Central memory CD8-positive, alpha-beta T cell (primary cell): ENCODE measurements around the gene CLIP1.
"Not testable (repeated sequence)": the region's sequence is repeated elsewhere in the genome, so short reads cannot be mapped to it uniquely, and the experiment has no call there.

Experiments used
- ATAC-seq: fragments of 150-1000 bp; cut with Tn5 transposase; replicated peaks from 2 replicates; pipeline ENCODE4 v1.10.0; 2022; ENCODE audit warnings: mild to moderate bottlenecking, moderate FRiP score, moderate number of reproducible peaks; ENCODE audit not compliant: poor library complexity, severe bottlenecking; ENCODE audit errors: extremely low read depth
- DNase-seq, 2 donors: peaks; one replicate each; pipeline ENCODE4 v3.0.0; 2021; ENCODE audit warnings: low spot score in 2 of 2
- H3K27ac Mint-ChIP-seq: one replicate; pipeline ENCODE4 v1.8.0; 2022; ENCODE audit warnings: low read depth, mild to moderate bottlenecking, moderate library complexity, mixed read lengths
- H3K27me3 Mint-ChIP-seq: one replicate; pipeline ENCODE4 v1.8.0; 2022; ENCODE audit warnings: mixed read lengths
- H3K36me3 Mint-ChIP-seq: one replicate; pipeline ENCODE4 v1.8.0; 2022; ENCODE audit warnings: mild to moderate bottlenecking, moderate library complexity, mixed read lengths; ENCODE audit not compliant: insufficient read depth
- H3K4me1 Mint-ChIP-seq: one replicate; pipeline ENCODE4 v1.8.0; 2022; ENCODE audit warnings: mixed read lengths
- H3K4me3 Mint-ChIP-seq: one replicate; pipeline ENCODE4 v1.8.0; 2022; ENCODE audit warnings: mild to moderate bottlenecking, moderate library complexity, mixed read lengths
- H3K9me3 Mint-ChIP-seq: one replicate; pipeline ENCODE4 v1.8.0; 2022; ENCODE audit warnings: mixed read lengths

The CLIP1 gene

GRCh38 chr12:122382919-122383350 lies 39.5 kb downstream of the CLIP1 start:
- no peak overlapping the region for H3K27ac Mint-ChIP-seq
- no peaks in the 10 kb centered on the region for H3K9me3 Mint-ChIP-seq

GRCh38 chr12:122381021-122381420 lies 41.4 kb downstream of the CLIP1 start:
- DNase-seq (no peak), ATAC-seq (no peak)
- Mint-ChIP-seq H3K27ac (peak overlapping the region; percentile 25), H3K36me3 (peaks cover 31% of the 10 kb centered on the region), H3K9me3 (no peaks in the 10 kb centered on the region), H3K27me3 (no peaks in the 10 kb centered on the region), H3K4me3 (no peak overlapping the region), H3K4me1 (peaks cover 6% of the 10 kb centered on the region)

More at GRCh38 chr12:122382919-122383350, 39.5 kb downstream of the CLIP1 start:
- ATAC-seq (no peak), DNase-seq (no peak)
- Mint-ChIP-seq H3K4me3 (no peak overlapping the region), H3K27me3 (no peaks in the 10 kb centered on the region), H3K36me3 (peaks cover 19% of the 10 kb centered on the region), H3K4me1 (peaks cover 6% of the 10 kb centered on the region)

DNA sequence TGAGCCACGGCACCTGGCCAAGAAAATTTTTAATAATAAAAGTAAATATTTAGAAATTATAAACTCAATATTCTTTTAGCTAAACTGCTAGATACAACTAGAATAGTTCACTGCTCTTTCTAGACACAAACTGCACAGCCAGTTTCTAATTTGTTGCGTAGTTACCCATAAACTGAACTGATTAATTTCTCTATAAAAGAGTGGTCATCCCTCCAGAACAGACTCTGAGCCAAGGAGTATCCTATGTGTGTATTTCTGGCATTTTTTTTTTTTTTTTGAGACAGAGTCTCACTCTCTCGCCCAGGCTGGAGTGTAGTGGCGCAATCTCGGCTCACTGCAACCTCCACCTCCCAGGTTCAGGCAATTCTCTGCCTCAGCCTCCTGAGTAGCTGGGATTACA lies 45.7 kb downstream of the CLIP1 start:
- H3K36me3 Mint-ChIP-seq: peaks cover 48% of the 10 kb centered on the region
- not testable (repeated sequence) for DNase-seq, H3K4me1 Mint-ChIP-seq, H3K9me3 Mint-ChIP-seq, ATAC-seq, H3K4me3 Mint-ChIP-seq, H3K27ac Mint-ChIP-seq, H3K27me3 Mint-ChIP-seq

- ATAC-seq (no peak), DNase-seq (no peak)
- Mint-ChIP-seq H3K4me1 (peaks cover 7% of the 10 kb centered on the region), H3K4me3 (no peak overlapping the region), H3K27ac (no peak overlapping the region), H3K9me3 (no peaks in the 10 kb centered on the region), H3K27me3 (no peaks in the 10 kb centered on the region), H3K36me3 (peaks cover 53% of the 10 kb centered on the region)
Measured at GRCh38 chr12:122374707-122375106, 47.8 kb downstream of the CLIP1 start.

GRCh38 chr12:122371475-122372045 lies 50.9 kb downstream of the CLIP1 start:
- no peaks in the 10 kb centered on the region for H3K27me3 Mint-ChIP-seq
- H3K27ac Mint-ChIP-seq: no peak overlapping the region
- no peak overlapping the region for H3K4me3 Mint-ChIP-seq
- no peaks in the 10 kb centered on the region for H3K9me3 Mint-ChIP-seq
- ATAC-seq (no peak), DNase-seq (no peak)
- peaks cover 22% of the 10 kb centered on the region for H3K4me1 Mint-ChIP-seq
- H3K36me3 Mint-ChIP-seq: peaks cover 40% of the 10 kb centered on the region

GRCh38 chr12:122368361-122369073 lies 54.0 kb downstream of the CLIP1 start:
- H3K4me3 Mint-ChIP-seq: no peak overlapping the region
- H3K36me3 Mint-ChIP-seq: peaks cover 28% of the 10 kb centered on the region
- no peak overlapping the region for H3K27ac Mint-ChIP-seq
- H3K9me3 Mint-ChIP-seq: no peaks in the 10 kb centered on the region
- H3K27me3 Mint-ChIP-seq: no peaks in the 10 kb centered on the region
- DNase-seq: no peak
- peaks cover 22% of the 10 kb centered on the region for H3K4me1 Mint-ChIP-seq
- no peak for ATAC-seq

DNA sequence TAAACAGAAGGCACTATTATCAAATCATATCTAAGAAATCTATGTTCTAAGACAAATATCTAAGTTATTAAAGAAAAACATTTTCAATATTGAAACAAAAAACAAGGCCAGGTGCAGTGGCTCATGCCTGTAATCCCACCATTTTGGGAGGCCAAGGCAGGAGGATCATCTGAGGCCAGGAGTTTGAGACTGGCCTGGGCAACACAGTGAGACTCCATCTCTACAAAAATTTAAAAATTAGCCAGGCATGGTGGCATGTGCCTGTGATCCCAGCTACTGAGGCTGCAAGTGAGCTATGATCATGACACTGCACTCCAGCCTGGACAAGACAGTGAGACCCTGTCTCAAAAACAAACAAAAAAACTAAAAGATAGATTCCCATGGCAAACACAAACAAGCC lies 54.8 kb downstream of the CLIP1 start:
- H3K36me3 Mint-ChIP-seq: peaks cover 31% of the 10 kb centered on the region
- H3K27me3 Mint-ChIP-seq, DNase-seq, ATAC-seq, H3K4me3 Mint-ChIP-seq, H3K9me3 Mint-ChIP-seq, H3K27ac Mint-ChIP-seq: not testable (repeated sequence)
- peaks cover 22% of the 10 kb centered on the region for H3K4me1 Mint-ChIP-seq

DNA sequence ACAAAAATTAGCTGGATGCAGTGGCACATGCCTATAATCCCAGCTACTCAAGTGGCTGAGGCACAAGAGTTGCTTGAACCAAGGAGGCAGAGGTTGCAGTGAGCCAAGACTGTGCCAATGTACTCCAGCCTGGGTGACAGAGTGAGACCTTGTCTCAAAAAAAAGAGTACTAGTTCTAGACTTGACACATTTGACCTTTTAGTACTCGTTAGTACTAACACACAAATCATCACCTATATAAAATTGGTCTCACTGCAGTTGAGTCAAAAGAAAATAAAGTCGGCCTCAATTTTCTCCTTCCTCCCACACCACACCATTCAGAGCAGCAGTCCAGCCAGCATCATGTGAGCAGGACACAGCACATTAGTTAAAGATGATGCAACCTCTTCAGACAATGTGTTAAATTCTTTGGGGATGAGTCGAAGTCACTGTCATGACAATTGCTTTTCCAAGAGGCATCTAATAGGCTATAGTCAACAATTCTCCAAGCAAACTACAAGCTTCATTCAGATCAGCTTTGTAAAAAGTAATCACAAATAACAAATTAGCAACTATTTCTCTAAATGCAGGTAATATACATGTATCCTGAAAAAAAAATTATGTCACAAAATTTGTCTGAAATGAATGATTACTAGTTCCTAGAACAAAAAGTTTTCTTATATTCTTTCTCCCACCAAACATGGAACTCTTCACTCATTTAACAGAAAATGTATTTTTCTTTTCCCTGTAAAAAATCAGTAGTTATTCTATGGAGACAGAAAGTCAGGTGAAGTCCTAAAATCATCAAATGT lies 55.6 kb downstream of the CLIP1 start:
- no peaks in the 10 kb centered on the region for H3K9me3 Mint-ChIP-seq
- no peaks in the 10 kb centered on the region for H3K27me3 Mint-ChIP-seq
- no peak for ATAC-seq
- no peak for DNase-seq
- H3K36me3 Mint-ChIP-seq: peaks cover 28% of the 10 kb centered on the region
- peaks cover 22% of the 10 kb centered on the region for H3K4me1 Mint-ChIP-seq
- no peak overlapping the region for H3K4me3 Mint-ChIP-seq
- H3K27ac Mint-ChIP-seq: no peak overlapping the region

- H3K4me3 Mint-ChIP-seq, DNase-seq, H3K27ac Mint-ChIP-seq, H3K9me3 Mint-ChIP-seq, ATAC-seq, H3K27me3 Mint-ChIP-seq: not testable (repeated sequence)
- Mint-ChIP-seq H3K36me3 (peaks cover 32% of the 10 kb centered on the region), H3K4me1 (peaks cover 15% of the 10 kb centered on the region)
Measured at GRCh38 chr12:122365226-122365625, 57.2 kb downstream of the CLIP1 start.

DNA sequence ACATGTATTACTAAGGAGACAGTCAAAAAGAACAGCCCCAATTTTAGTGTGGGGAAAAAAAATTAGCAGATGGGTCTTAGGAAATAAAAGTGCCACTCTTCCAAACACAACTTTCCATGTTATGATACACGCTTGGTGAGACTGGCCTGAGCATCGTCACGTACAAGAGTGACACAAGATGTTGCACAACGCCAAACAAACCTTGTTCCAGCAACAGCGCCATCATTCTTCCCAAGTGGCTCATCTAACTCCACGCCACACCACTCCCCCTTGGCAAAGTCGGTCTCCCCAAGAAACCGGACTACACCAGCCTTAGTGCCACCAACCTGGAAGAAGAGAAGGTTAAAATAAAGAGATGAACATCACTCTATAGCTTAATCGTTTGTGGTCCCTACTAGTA lies 58.7 kb downstream of the CLIP1 start:
- ATAC-seq (no peak), DNase-seq (no peak)
- H3K36me3 Mint-ChIP-seq: peaks cover 39% of the 10 kb centered on the region
- H3K9me3 Mint-ChIP-seq: no peaks in the 10 kb centered on the region
- H3K27ac Mint-ChIP-seq: no peak overlapping the region
- no peak overlapping the region for H3K4me3 Mint-ChIP-seq
- peaks cover 15% of the 10 kb centered on the region for H3K4me1 Mint-ChIP-seq
- no peaks in the 10 kb centered on the region for H3K27me3 Mint-ChIP-seq

- Mint-ChIP-seq H3K36me3 (peaks cover 35% of the 10 kb centered on the region), H3K9me3 (no peaks in the 10 kb centered on the region), H3K27ac (no peak overlapping the region), H3K4me1 (peaks cover 8% of the 10 kb centered on the region), H3K27me3 (no peaks in the 10 kb centered on the region), H3K4me3 (no peak overlapping the region)
- DNase-seq (no peak), ATAC-seq (no peak)
Measured at GRCh38 chr12:122362755-122363154, 59.7 kb downstream of the CLIP1 start.

GRCh38 chr12:122358403-122358802 lies 64.1 kb downstream of the CLIP1 start:
- not testable (repeated sequence) for H3K4me3 Mint-ChIP-seq, H3K9me3 Mint-ChIP-seq, H3K27me3 Mint-ChIP-seq, DNase-seq, H3K4me1 Mint-ChIP-seq, ATAC-seq, H3K27ac Mint-ChIP-seq
- H3K36me3 Mint-ChIP-seq: peaks cover 47% of the 10 kb centered on the region

GRCh38 chr12:122357536-122357935 lies 64.9 kb downstream of the CLIP1 start:
- H3K4me1 Mint-ChIP-seq, H3K27me3 Mint-ChIP-seq, H3K27ac Mint-ChIP-seq, ATAC-seq, H3K4me3 Mint-ChIP-seq, DNase-seq, H3K9me3 Mint-ChIP-seq: not testable (repeated sequence)
- peaks cover 48% of the 10 kb centered on the region for H3K36me3 Mint-ChIP-seq
